Right lobe of liver (tissue), 6 donors: ENCODE measurements around the gene UBE2R2. TPM values are rescaled to one million over a fixed set of nuclear protein-coding genes. Genes with fewer than 3 reads are reported as not detected.
"Not testable (repeated sequence)": the region's sequence is repeated elsewhere in the genome, so short reads cannot be mapped to it uniquely, and the experiment has no call there.

ENCODE experiments used
- ATAC-seq, 4 donors: fragments of 200-7000 bp; cut with Tn5 transposase; one replicate each; pipeline ENCODE4 v1.9.1; 2020; ENCODE audit warnings: mild to moderate bottlenecking in 4 of 4, moderate library complexity in 4 of 4
- DNase-seq, 3 donors: peaks; one replicate each; pipeline ENCODE4 v3.0.0-alpha.2; 2020
- H3K27ac ChIP-seq, 3 donors: fragments of 200-600 bp; one replicate each; pipeline ENCODE4 v1.8.0; 2022
- H3K27me3 ChIP-seq, 2 donors: fragments of 200-600 bp; one replicate each; pipeline ENCODE4 v1.8.0; 2022
- H3K36me3 ChIP-seq, 4 donors: fragments of 200-600 bp; sonication (generic) in 1 of 4; one replicate each; pipeline versions ENCODE4 v1.5.1 to v1.8.0; 2017 to 2022; ENCODE audit warnings: control low read depth in 1 of 4
- H3K4me1 ChIP-seq, 4 donors: fragments of 200-600 bp; sonication (generic) in 1 of 4; one replicate each; pipeline versions ENCODE4 v1.5.1 to v1.8.0; 2017 to 2022; ENCODE audit warnings: control low read depth in 1 of 4
- H3K4me3 ChIP-seq, 3 donors: fragments of 200-600 bp; one replicate each; pipeline ENCODE4 v1.8.0; 2022
- H3K9me3 ChIP-seq, 4 donors: fragments of 200-600 bp; sonication (generic) in 1 of 4; one replicate each; pipeline versions ENCODE4 v1.5.1 to v1.8.0; 2017 to 2022; ENCODE audit warnings: control low read depth in 1 of 4
- CTCF ChIP-seq, 4 donors: fragments of 200-600 bp in 3 of 4; fragments of 450-650 bp in 1 of 4; IDR thresholded peaks; one replicate each; pipeline versions ENCODE4 v1.5.1 to v1.8.0; 2016 to 2022; ENCODE audit warnings: antibody characterized with exemption in 4 of 4, mild to moderate bottlenecking in 2 of 4
- POLR2A ChIP-seq: fragments of 450-650 bp; IDR thresholded peaks from one replicate; pipeline ENCODE4 v1.6.1; 2017; ENCODE audit warnings: antibody characterized with exemption, mild to moderate bottlenecking
- WGBS: methylation state at CpG from one replicate; pipeline ENCODE4 v1.1.6; 2018; ENCODE audit warnings: low coverage, low lambda C conversion rate; ENCODE audit not compliant: insufficient coverage; ENCODE audit errors: missing lambda C conversion rate; 5-methylcytosine and 5-hydroxymethylcytosine counted together
- intact Hi-C, 2 donors: fragments of 100-400 bp; cut with DNase I; formaldehyde crosslinking; loops; one replicate each; pipeline versions ENCODE4 v1.11.2 to v1.14.1; 2022
- total RNA-seq, 6 experiments: library from RNA; depleted of rRNA in 2 of 6; stranded (reverse); fragments of >200 nt in 2 of 6; fragmentation: NEBNext Ultra II Directional in 3 of 6; extraction: Animal tissue kit (Norgen Biotek cat#: 25700) in 3 of 6; gene quantifications; one replicate each; pipeline versions ENCODE4 v1.1.0 to v1.2.4, GENCODE V29; 2016 to 2023
- donor health status: DM: no; HTN: yes; CAD: no.
- donor health status: DM: no; HTN: no; CAD: no.
- donor health status: DM: no; HTN: no; CAD: no.
- donor health status: DM: no; HTN: yes; CAD: no.
- donor health status: DM: no; HTN: yes; CAD: no.

Gene UBE2R2
- total RNA-seq, 6 experiments from 2014 or later = 21.1 to 27.4 (median 21.8) TPM

DNA sequence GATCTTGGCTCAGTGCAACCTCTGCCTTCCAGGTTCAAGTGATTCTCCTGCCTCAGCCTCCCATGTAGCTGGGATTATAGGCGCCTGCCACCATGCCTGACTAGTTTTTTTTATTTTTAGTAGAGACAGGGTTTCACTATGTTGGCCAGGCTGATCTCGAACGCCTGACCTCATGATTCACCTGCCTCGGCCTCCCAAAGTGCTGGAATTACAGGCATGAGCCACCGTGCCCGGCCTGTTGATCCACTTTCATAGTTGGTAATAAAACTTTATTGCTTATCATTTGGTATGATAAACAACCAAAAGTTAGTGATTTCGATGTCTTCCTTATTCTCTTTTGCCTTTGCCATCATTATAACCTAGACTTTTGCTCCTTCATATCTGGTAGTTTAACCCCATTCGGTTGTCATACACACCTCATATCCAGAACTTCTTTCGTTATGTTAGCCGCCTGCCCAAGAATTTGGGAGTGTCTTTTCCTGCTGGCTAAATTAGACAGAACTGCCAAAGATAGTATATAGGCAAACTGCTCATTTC, 45.0 kb downstream of the UBE2R2 start:
- ATAC-seq (no peak), DNase-seq (no peak)
- Histone ChIP-seq H3K27ac (no peak overlapping the region), H3K4me1 (peaks cover 0 to 15% (median 4%) of the 10 kb centered on the region in 4 donors), H3K4me3 (no peak overlapping the region), H3K36me3 (no peaks in the 10 kb centered on the region), H3K27me3 (no peaks in the 10 kb centered on the region), H3K9me3 (no peaks in the 10 kb centered on the region)
- TF ChIP-seq CTCF (IDR thresholded peaks at IDR 0.05) (no peak), POLR2A (no peak)
- intact Hi-C loops = no loop called here
- WGBS = 83% methylated on average over 8 of the region's 10 CpGs

- H3K27me3 ChIP-seq, intact Hi-C loops, H3K36me3 ChIP-seq, H3K27ac ChIP-seq, H3K9me3 ChIP-seq, H3K4me3 ChIP-seq, DNase-seq, ATAC-seq: not testable (repeated sequence)
- 96% methylated on average over 5 of the region's 8 CpGs for WGBS
- peaks cover 0 to 17% (median 6%) of the 10 kb centered on the region in 4 donors for H3K4me1 ChIP-seq
Observed at GRCh38 chr9:33863027-33863426, 46.1 kb downstream of the UBE2R2 start.

DNA sequence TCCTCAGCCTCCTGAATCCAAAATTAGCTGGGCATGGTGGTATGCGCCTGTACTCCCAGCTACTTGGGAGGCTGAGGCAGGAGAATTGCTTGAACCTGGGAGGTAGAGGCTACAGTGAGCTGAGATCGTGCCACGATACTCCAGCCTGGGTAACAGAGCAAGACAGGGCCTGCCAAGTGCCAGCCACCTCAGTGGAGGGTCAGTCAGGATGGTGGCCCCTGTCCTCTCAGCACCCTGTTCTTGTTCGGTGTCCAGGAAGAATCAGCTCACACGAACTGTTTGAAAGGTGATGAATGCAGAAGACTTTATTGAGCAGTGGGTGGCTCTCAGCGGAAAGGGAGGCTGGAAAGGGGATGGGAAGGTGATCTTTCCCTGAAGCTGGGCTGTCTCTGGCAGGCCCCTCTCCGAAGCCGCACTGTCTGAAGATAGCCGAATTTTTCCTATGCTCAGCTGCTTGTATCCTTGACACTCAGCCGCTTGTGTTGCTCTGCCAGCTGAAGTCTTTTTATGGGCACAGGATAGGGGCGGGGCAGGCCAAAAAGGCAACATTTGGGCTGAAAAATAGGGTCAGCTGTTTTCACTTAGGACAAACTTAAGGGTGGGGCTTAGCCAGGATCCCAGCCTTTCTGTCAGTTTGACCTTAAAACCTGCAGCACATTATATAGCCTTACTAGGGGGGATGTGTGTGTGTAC, 50.9 kb downstream of the UBE2R2 start:
- TF ChIP-seq CTCF (IDR thresholded peaks at IDR 0.05) (no peak), POLR2A (no peak)
- 34% methylated on average over 10 of the region's 11 CpGs for WGBS
- intact Hi-C loops = no loop called here
- no peaks in the 10 kb centered on the region for H3K9me3 ChIP-seq
- H3K27ac ChIP-seq = peak overlapping the region in 1 of 3 donors; percentile 31
- ATAC-seq (peak; percentile 44 to 76 (median 71)), DNase-seq (peak in 1 of 3 donors; percentile 58)
- H3K4me1 ChIP-seq = peaks cover 0 to 28% (median 10%) of the 10 kb centered on the region in 4 donors
- no peaks in the 10 kb centered on the region for H3K27me3 ChIP-seq
- no peak overlapping the region for H3K4me3 ChIP-seq
- no peaks in the 10 kb centered on the region for H3K36me3 ChIP-seq

DNA sequence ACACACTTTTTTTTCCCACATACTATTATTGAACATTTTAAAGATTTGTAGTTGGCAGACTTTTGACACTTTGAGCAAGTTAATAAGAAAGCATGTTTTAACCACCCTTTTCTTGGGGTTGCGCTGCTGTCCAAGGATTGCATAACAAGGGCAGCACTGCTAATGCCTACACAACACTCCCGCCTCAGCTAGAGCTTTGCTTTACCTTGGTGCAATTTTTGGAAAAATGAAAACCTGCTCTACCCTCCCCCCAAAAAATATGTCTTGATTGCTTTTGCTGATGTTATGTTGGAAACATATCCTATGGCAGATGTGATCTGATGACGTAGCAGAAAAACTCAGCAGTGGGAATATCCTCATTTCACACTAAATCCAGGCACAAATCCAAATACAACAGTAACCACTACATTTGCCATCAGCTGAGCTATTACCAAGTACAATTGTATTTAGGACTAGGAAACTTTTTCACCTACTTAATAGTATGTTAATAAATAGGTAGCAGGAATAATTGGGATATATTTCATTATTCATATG, 51.5 kb downstream of the UBE2R2 start:
- TF ChIP-seq POLR2A (no peak), CTCF (IDR thresholded peaks at IDR 0.05) (no peak)
- Histone ChIP-seq H3K36me3 (no peaks in the 10 kb centered on the region), H3K9me3 (no peaks in the 10 kb centered on the region), H3K4me3 (no peak overlapping the region), H3K27ac (peak overlapping the region in 1 of 3 donors; percentile 31), H3K4me1 (peaks cover 0 to 28% (median 10%) of the 10 kb centered on the region in 4 donors), H3K27me3 (no peaks in the 10 kb centered on the region)
- DNase-seq = peak in 1 of 3 donors; percentile 61
- intact Hi-C loops = no loop called here
- 31% methylated on average over 3 of the region's 3 CpGs for WGBS
- ATAC-seq = peak; percentile 73 to 84 (median 82)

GRCh38 chr9:33869243-33869642, 52.3 kb downstream of the UBE2R2 start:
- H3K36me3 ChIP-seq, H3K9me3 ChIP-seq, DNase-seq, intact Hi-C loops, ATAC-seq, H3K27me3 ChIP-seq, H3K27ac ChIP-seq, H3K4me3 ChIP-seq: not testable (repeated sequence)
- WGBS = 97% methylated on average over 3 of the region's 4 CpGs
- peaks cover 0 to 28% (median 10%) of the 10 kb centered on the region in 4 donors for H3K4me1 ChIP-seq
